ENCODE measurements around the gene ANLN. TPM values are rescaled to one million over a fixed set of nuclear protein-coding genes. Genes with fewer than 3 reads are reported as not detected.

Gene ANLN, protein sequence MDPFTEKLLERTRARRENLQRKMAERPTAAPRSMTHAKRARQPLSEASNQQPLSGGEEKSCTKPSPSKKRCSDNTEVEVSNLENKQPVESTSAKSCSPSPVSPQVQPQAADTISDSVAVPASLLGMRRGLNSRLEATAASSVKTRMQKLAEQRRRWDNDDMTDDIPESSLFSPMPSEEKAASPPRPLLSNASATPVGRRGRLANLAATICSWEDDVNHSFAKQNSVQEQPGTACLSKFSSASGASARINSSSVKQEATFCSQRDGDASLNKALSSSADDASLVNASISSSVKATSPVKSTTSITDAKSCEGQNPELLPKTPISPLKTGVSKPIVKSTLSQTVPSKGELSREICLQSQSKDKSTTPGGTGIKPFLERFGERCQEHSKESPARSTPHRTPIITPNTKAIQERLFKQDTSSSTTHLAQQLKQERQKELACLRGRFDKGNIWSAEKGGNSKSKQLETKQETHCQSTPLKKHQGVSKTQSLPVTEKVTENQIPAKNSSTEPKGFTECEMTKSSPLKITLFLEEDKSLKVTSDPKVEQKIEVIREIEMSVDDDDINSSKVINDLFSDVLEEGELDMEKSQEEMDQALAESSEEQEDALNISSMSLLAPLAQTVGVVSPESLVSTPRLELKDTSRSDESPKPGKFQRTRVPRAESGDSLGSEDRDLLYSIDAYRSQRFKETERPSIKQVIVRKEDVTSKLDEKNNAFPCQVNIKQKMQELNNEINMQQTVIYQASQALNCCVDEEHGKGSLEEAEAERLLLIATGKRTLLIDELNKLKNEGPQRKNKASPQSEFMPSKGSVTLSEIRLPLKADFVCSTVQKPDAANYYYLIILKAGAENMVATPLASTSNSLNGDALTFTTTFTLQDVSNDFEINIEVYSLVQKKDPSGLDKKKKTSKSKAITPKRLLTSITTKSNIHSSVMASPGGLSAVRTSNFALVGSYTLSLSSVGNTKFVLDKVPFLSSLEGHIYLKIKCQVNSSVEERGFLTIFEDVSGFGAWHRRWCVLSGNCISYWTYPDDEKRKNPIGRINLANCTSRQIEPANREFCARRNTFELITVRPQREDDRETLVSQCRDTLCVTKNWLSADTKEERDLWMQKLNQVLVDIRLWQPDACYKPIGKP
- 1 to 10 TPM in 3 of 4 donors, under 1 TPM in 1; 0.41 to 2.4 (median 1.1) TPM for total RNA-seq
- under 1 TPM; 0.11 to 0.52 (median 0.13) TPM for polyA plus RNA-seq
- long read RNA-seq, donor 1 = 0 reads
- long read RNA-seq, donor 2 = 0 reads

GRCh38 chr7:36389371-36390198, at the start of gene ANLN:
TSS of gene ANLN (plus strand) at chr7:36389862. CDS start at chr7:36390027, 165 bp downstream.
- peak within 1 kb of the TSS; percentile 67 for H3K4me3 ChIP-seq
- peaks cover 7% of the 10 kb centered on the region for H3K4me1 ChIP-seq
- peak; percentile 94 to 95 for DNase-seq
- 4% methylated on average over 63 to 68 of the region's 68 CpGs for WGBS, 3 donors
- no peaks in the 10 kb centered on the region for H3K27me3 ChIP-seq (ENCODE audit: insufficient read depth in 3 of 3, low read length in 2 of 3)
- H3K27ac ChIP-seq = peak within 1 kb of the TSS; percentile 66
- TF ChIP-seq, protein P1, sequence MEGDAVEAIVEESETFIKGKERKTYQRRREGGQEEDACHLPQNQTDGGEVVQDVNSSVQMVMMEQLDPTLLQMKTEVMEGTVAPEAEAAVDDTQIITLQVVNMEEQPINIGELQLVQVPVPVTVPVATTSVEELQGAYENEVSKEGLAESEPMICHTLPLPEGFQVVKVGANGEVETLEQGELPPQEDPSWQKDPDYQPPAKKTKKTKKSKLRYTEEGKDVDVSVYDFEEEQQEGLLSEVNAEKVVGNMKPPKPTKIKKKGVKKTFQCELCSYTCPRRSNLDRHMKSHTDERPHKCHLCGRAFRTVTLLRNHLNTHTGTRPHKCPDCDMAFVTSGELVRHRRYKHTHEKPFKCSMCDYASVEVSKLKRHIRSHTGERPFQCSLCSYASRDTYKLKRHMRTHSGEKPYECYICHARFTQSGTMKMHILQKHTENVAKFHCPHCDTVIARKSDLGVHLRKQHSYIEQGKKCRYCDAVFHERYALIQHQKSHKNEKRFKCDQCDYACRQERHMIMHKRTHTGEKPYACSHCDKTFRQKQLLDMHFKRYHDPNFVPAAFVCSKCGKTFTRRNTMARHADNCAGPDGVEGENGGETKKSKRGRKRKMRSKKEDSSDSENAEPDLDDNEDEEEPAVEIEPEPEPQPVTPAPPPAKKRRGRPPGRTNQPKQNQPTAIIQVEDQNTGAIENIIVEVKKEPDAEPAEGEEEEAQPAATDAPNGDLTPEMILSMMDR (IDR thresholded peaks at IDR 0.05) = no peak
- ATAC-seq = peak; percentile 100
- H3K9me3 ChIP-seq = no peaks in the 10 kb centered on the region
- intact Hi-C loops (cut with DNase I) = no loop called here
- H3K36me3 ChIP-seq (ENCODE audit: insufficient read depth in 1 of 2, low read depth in 1 of 2) = no peaks in the 10 kb centered on the region

DNA sequence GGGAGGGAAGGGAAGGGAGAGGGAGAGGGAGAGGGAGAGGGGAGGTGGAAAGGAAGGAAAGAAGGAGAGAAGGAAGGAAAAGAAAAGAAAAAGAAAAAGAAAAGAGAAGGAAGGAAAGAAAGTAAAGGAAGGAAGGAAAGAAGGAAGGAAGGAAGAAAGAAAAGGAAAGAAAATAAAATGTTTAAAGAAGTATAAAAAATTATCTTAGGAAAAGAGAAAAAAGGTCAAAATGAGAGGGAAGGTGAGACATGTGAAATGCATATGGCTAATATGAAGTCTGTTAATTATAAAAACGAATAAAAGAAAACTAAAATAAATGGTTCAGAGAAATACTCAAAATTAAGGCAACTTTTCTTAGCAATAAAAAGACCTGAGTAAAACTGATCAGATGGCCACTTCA, 46.1 kb upstream of the ANLN start:
- no peak for DNase-seq
- no peak for ATAC-seq
- no peaks in the 10 kb centered on the region for H3K9me3 ChIP-seq
- no peaks in the 10 kb centered on the region for H3K36me3 ChIP-seq (ENCODE audit: insufficient read depth in 1 of 2, low read depth in 1 of 2)
- no peaks in the 10 kb centered on the region for H3K4me1 ChIP-seq
- no peak overlapping the region for H3K4me3 ChIP-seq
- WGBS, 3 donors = 87 to 98% (median 92%) methylated on average over 1 of the region's 1 CpG
- H3K27ac ChIP-seq = no peak overlapping the region
- TF ChIP-seq, protein P1 (IDR thresholded peaks at IDR 0.05) = no peak
- no peaks in the 10 kb centered on the region for H3K27me3 ChIP-seq (ENCODE audit: insufficient read depth in 3 of 3, low read length in 2 of 3)
- intact Hi-C loops (cut with DNase I) = no loop called here

DNA sequence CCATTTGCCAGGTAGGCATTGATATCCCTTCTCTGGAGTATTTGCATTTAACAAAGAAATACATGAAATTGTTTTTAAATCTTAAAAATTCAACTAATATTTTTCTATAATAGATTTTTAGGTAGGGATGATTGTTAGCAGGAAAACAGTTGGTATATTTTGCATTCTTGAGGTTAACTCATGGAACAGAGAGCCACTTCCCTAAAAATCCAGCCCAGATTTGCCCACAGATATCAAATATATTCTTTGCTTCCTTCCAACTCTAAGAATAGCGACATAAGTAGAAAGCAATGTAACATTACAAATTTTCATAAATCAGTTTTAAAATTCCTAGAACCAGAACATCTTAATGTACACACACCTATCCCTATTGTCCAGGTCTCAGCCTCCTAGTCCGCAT, 45.0 kb upstream of the ANLN start:
- Histone ChIP-seq H3K4me1 (no peaks in the 10 kb centered on the region), H3K27me3 (ENCODE audit: insufficient read depth in 3 of 3, low read length in 2 of 3) (no peaks in the 10 kb centered on the region), H3K27ac (no peak overlapping the region), H3K4me3 (no peak overlapping the region), H3K9me3 (no peaks in the 10 kb centered on the region), H3K36me3 (ENCODE audit: insufficient read depth in 1 of 2, low read depth in 1 of 2) (no peaks in the 10 kb centered on the region)
- 83 to 86% (median 84%) methylated on average over 2 of the region's 2 CpGs for WGBS, 3 donors
- intact Hi-C loops (cut with DNase I) = no loop called here
- no peak for DNase-seq
- ATAC-seq = no peak
- TF ChIP-seq, protein P1 (IDR thresholded peaks at IDR 0.05) = no peak

DNA sequence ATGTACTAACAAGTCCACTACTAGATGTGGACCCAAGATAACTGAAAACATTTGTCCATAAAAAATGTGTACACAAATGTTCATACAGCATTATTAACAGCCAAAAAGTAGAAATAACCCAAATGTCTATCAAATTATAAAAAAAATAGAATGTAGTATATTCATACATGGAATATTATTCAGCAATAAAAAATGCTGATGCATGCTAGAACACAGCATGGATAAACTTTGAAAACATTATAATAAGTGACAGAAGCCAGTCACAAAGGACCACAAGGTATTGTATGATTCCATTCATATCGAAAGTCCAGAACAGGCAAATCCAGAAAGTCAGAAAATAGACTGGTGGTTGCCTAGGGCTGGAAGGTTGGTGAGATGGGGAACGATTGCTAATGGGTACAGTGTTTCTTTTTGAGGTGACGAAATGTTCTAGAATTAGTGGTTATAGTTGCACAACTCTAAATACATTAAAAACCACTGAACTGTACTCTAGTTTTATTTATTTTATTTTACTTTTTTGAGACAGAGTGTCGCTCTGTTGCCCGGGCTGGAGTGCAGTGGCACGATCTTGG, 43.3 kb upstream of the ANLN start:
- Histone ChIP-seq H3K27ac (no peak overlapping the region), H3K36me3 (ENCODE audit: insufficient read depth in 1 of 2, low read depth in 1 of 2) (no peaks in the 10 kb centered on the region), H3K27me3 (ENCODE audit: insufficient read depth in 3 of 3, low read length in 2 of 3) (no peaks in the 10 kb centered on the region), H3K4me3 (no peak overlapping the region), H3K9me3 (no peaks in the 10 kb centered on the region), H3K4me1 (no peaks in the 10 kb centered on the region)
- ATAC-seq (no peak), DNase-seq (no peak)
- intact Hi-C loops (cut with DNase I) = no loop called here
- TF ChIP-seq, protein P1 (IDR thresholded peaks at IDR 0.05) = no peak
- WGBS, 3 donors = 90 to 96% (median 91%) methylated on average over 6 of the region's 6 CpGs

Measured in psoas muscle (tissue), 8 donors.